Keratinocyte (primary cell): ENCODE data around the gene GPANK1. TPM values are rescaled to one million over a fixed set of nuclear protein-coding genes. Genes with fewer than 3 reads are reported as not detected.
A peak's percentile ranks its signal among the peaks of the same experiment; 100 is the strongest.

ENCODE experiments used
- DNase-seq: peaks from one replicate; pipeline ENCODE4 v3.0.0-alpha.2; 2011; ENCODE audit warnings: low read depth, missing footprints, low spot score
- FAIRE-seq: peaks from 2 replicates; lab custom pipeline; 2011; peaks lifted over from hg19 to GRCh38; lab: Jason Lieb, UNC
- H2AFZ ChIP-seq: 2 replicates; pipeline ENCODE4 v1.6.0; 2012; ENCODE audit warnings: low read length, control low read depth, inconsistent platforms; ENCODE audit not compliant: control insufficient read depth
- H3K27ac ChIP-seq: 2 replicates; pipeline ENCODE4 v1.5.1; 2011; ENCODE audit warnings: low read length; ENCODE audit not compliant: control insufficient read depth, insufficient read depth
- H3K27me3 ChIP-seq: 3 replicates; pipeline ENCODE4 v1.6.0; 2011; ENCODE audit warnings: low read length; ENCODE audit not compliant: control insufficient read depth, insufficient read depth; ENCODE audit errors: extremely low read depth
- H3K36me3 ChIP-seq, 2 experiments: 2 replicates in 1 of 2; 3 replicates in 1 of 2; pipeline ENCODE4 v1.5.1; 2011; ENCODE audit warnings: low read length in 2 of 2, mild to moderate bottlenecking in 1 of 2; ENCODE audit not compliant: control insufficient read depth in 2 of 2, insufficient read depth in 2 of 2; ENCODE audit errors: extremely low read depth in 1 of 2
- H3K4me1 ChIP-seq: 3 replicates; pipeline ENCODE4 v1.5.1; 2011; ENCODE audit warnings: low read length; ENCODE audit not compliant: control insufficient read depth, insufficient read depth; ENCODE audit errors: extremely low read depth
- H3K4me2 ChIP-seq: 3 replicates; pipeline ENCODE4 v1.6.0; 2011; ENCODE audit warnings: low read depth, low read length; ENCODE audit not compliant: control insufficient read depth, insufficient read depth; ENCODE audit errors: extremely low read depth
- H3K4me3 ChIP-seq, 3 experiments: fragments of 200-600 bp in 1 of 3; sonication (generic) in 1 of 3; 2 replicates in 2 of 3; 3 replicates in 1 of 3; pipeline ENCODE4 v1.5.1; 2011 to 2016; ENCODE audit warnings: low read length in 3 of 3, mild to moderate bottlenecking in 3 of 3, control low read depth in 2 of 3, inconsistent platforms in 1 of 3, low read depth in 1 of 3, mixed read lengths in 1 of 3, mixed run types in 1 of 3, moderate library complexity in 1 of 3; ENCODE audit not compliant: control insufficient read depth in 2 of 3, insufficient read depth in 2 of 3; ENCODE audit errors: extremely low read depth in 1 of 3
- H3K79me2 ChIP-seq: 2 replicates; pipeline ENCODE4 v1.6.0; 2012; ENCODE audit warnings: low read length; ENCODE audit not compliant: control insufficient read depth, insufficient read depth
- H3K9ac ChIP-seq: 3 replicates; pipeline ENCODE4 v1.6.0; 2011; ENCODE audit warnings: low read length; ENCODE audit not compliant: control insufficient read depth, insufficient read depth; ENCODE audit errors: extremely low read depth
- H3K9me1 ChIP-seq: 3 replicates; pipeline ENCODE4 v1.6.0; 2011; ENCODE audit warnings: low read length; ENCODE audit not compliant: control insufficient read depth, insufficient read depth; ENCODE audit errors: extremely low read depth
- H3K9me3 ChIP-seq: 2 replicates; pipeline ENCODE4 v1.5.1; 2012; ENCODE audit warnings: low read depth, low read length; ENCODE audit not compliant: control insufficient read depth
- H4K20me1 ChIP-seq: 3 replicates; pipeline ENCODE4 v1.6.0; 2011; ENCODE audit warnings: low read length; ENCODE audit not compliant: control insufficient read depth, insufficient read depth; ENCODE audit errors: extremely low read depth
- CTCF ChIP-seq, 3 experiments: IDR thresholded peaks in 1 of 3; conservative IDR thresholded peaks in 1 of 3; optimal IDR thresholded peaks in 1 of 3; 2 replicates in 2 of 3; 3 replicates in 1 of 3; pipeline versions ENCODE3 to v1.5.1; 2011; ENCODE audit warnings: low read length in 3 of 3, mild to moderate bottlenecking in 3 of 3, moderate library complexity in 2 of 3, control low read depth in 1 of 3, inconsistent platforms in 1 of 3; ENCODE audit not compliant: insufficient read depth in 2 of 3; ENCODE audit errors: extremely low read depth in 1 of 3
- EZH2 ChIP-seq: IDR thresholded peaks from one replicate; pipeline ENCODE4 v1.6.1; 2012; ENCODE audit warnings: inconsistent platforms, mild to moderate bottlenecking, low read length, moderate library complexity
- dilution Hi-C: fragments of 300-500 bp; cut with MboI; formaldehyde crosslinking; loops from one replicate; pipeline ENCODE4 v1.7.0; 2020; ENCODE audit warnings: low sequenced_read_pairs; ENCODE audit not compliant: extremely low pct_ligation_motif_present
- polyA plus RNA-seq, 5 experiments: library from polyadenylated mRNA; depleted of rRNA in 3 of 5; stranded (reverse) in 3 of 5; stranded (forward) in 1 of 5; unstranded in 1 of 5; fragments of >200 nt; gene quantifications; 1 replicate in 1 of 5; 2 replicates in 3 of 5; 3 replicates in 1 of 5; pipeline versions ENCODE4 v1.2.1 to v1.2.3, GENCODE V29; 2011 to 2012; ENCODE audit warnings: missing spikeins in 2 of 5, low read depth in 1 of 5, low replicate concordance in 1 of 5

Gene GPANK1
- polyA plus RNA-seq, 1 donor (not counting 4 experiments of a cell fraction or from before 2014, with no cell fraction given), result 10.0 TPM

GRCh38 chr6:31701666-31702404 lies 37.0 kb upstream of the GPANK1 start:
- Histone ChIP-seq H3K27ac (peak overlapping the region; percentile 87), H3K9me3 (no peaks in the 10 kb centered on the region), H4K20me1 (no peaks in the 10 kb centered on the region), H3K9me1 (no peaks in the 10 kb centered on the region), H2AFZ (peak overlapping the region; percentile 86), H3K4me2 (peak overlapping the region; percentile 98), H3K27me3 (no peaks in the 10 kb centered on the region), H3K4me3 (peak overlapping the region; percentile 73 to 87 (median 86)), H3K79me2 (peaks cover 19% of the 10 kb centered on the region), H3K36me3 (peaks cover 0 to under 1% of the 10 kb centered on the region in 2 experiments), H3K4me1 (peaks cover 9% of the 10 kb centered on the region), H3K9ac (peak overlapping the region; percentile 89)
- no peak for FAIRE-seq
- dilution Hi-C loops, result no loop called here
- DNase-seq, result no peak
- no peak for TF ChIP-seq CTCF (optimal IDR thresholded peaks at IDR 0.05 in 1 of 3, IDR thresholded peaks at IDR 0.05 in 1 of 3, conservative IDR thresholded peaks at IDR 0.05 in 1 of 3; ENCODE audit: extremely low read depth in 1 of 3, insufficient read depth in 2 of 3, low read length in 3 of 3)
- no peak for TF ChIP-seq EZH2

GRCh38 chr6:31700740-31701401 lies 36.1 kb upstream of the GPANK1 start:
- H3K9ac ChIP-seq, result no peak overlapping the region
- no peak overlapping the region for H3K4me3 ChIP-seq
- H3K9me3 ChIP-seq, result no peaks in the 10 kb centered on the region
- no peak overlapping the region for H3K27ac ChIP-seq
- DNase-seq (no peak), FAIRE-seq (no peak)
- peaks cover 9% of the 10 kb centered on the region for H3K4me1 ChIP-seq
- TF ChIP-seq CTCF (optimal IDR thresholded peaks at IDR 0.05 in 1 of 3, IDR thresholded peaks at IDR 0.05 in 1 of 3, conservative IDR thresholded peaks at IDR 0.05 in 1 of 3; ENCODE audit: extremely low read depth in 1 of 3, insufficient read depth in 2 of 3, low read length in 3 of 3), result no peak
- no peak for TF ChIP-seq EZH2
- dilution Hi-C loops, result no loop called here
- no peak overlapping the region for H2AFZ ChIP-seq
- peaks cover 0 to 3% of the 10 kb centered on the region in 2 experiments for H3K36me3 ChIP-seq
- H4K20me1 ChIP-seq, result no peaks in the 10 kb centered on the region
- no peaks in the 10 kb centered on the region for H3K27me3 ChIP-seq
- H3K4me2 ChIP-seq, result no peak overlapping the region
- peaks cover 19% of the 10 kb centered on the region for H3K79me2 ChIP-seq
- no peaks in the 10 kb centered on the region for H3K9me1 ChIP-seq
